H1 (cell line): ENCODE data around the gene CSTF2T. TPM values are rescaled to one million over a fixed set of nuclear protein-coding genes. Genes with fewer than 3 reads are reported as not detected.

ENCODE experiments used
- BRCA1 ChIP-seq: IDR thresholded peaks from 2 replicates; pipeline ENCODE4 v1.6.1; 2012; ENCODE audit warnings: low read depth, low read length, improper control_type of control experiment
- CBX5 ChIP-seq: fragments of 300-800, 300-1000 bp; sonication (generic); IDR thresholded peaks from 2 replicates; pipeline ENCODE4 v1.7.1; 2016; ENCODE audit warnings: antibody characterized with exemption, low read length, low read depth
- CREB1 ChIP-seq: IDR thresholded peaks from 2 replicates; pipeline ENCODE4 v1.6.1; 2012; ENCODE audit warnings: inconsistent platforms
- GTF2F1 ChIP-seq: IDR thresholded peaks from 2 replicates; pipeline ENCODE4 v1.6.1; 2012; ENCODE audit warnings: low read depth, low read length, improper control_type of control experiment, borderline replicate concordance
- JUN ChIP-seq: IDR thresholded peaks from 2 replicates; pipeline ENCODE4 v1.6.1; 2011; ENCODE audit warnings: low read depth, mild to moderate bottlenecking, improper control_type of control experiment, low read length
- JUND ChIP-seq: IDR thresholded peaks from 2 replicates; pipeline ENCODE4 v1.6.1; 2011; ENCODE audit warnings: mild to moderate bottlenecking, improper control_type of control experiment, low read length
- RAD21 ChIP-seq, 2 experiments: IDR thresholded peaks in 1 of 2; conservative IDR thresholded peaks in 1 of 2; 2 replicates each; pipeline ENCODE4 v1.6.1; 2011; ENCODE audit warnings: low read depth in 2 of 2, low read length in 2 of 2, improper control_type of control experiment in 1 of 2, inconsistent platforms in 1 of 2, mild to moderate bottlenecking in 1 of 2, moderate library complexity in 1 of 2
- RBBP5 ChIP-seq: IDR thresholded peaks from 2 replicates; pipeline ENCODE4 v1.7.1; 2012; ENCODE audit warnings: low read depth, mild to moderate bottlenecking, inconsistent platforms, low read length, moderate library complexity, borderline replicate concordance
- SAP30 ChIP-seq: fragments of 300-600 bp; sonication (generic); IDR thresholded peaks from 2 replicates; pipeline ENCODE4 v1.7.1; 2012; ENCODE audit warnings: low read length, moderate library complexity, mild to moderate bottlenecking, inconsistent platforms; ENCODE audit not compliant: insufficient read depth, insufficient replicate concordance
- SIN3A ChIP-seq, 2 experiments: IDR thresholded peaks in 1 of 2; conservative IDR thresholded peaks in 1 of 2; 2 replicates each; pipeline ENCODE4 v1.6.1; 2011 to 2012; ENCODE audit warnings: low read length in 2 of 2, improper control_type of control experiment in 1 of 2, low read depth in 1 of 2, mild to moderate bottlenecking in 1 of 2
- SP1 ChIP-seq: IDR thresholded peaks from 2 replicates; pipeline ENCODE4 v1.6.1; 2011; ENCODE audit warnings: low read depth, low read length
- SRF ChIP-seq: IDR thresholded peaks from 2 replicates; pipeline ENCODE4 v1.6.1; 2011; ENCODE audit warnings: mild to moderate bottlenecking, low read depth, low read length, moderate library complexity
- TAF1 ChIP-seq: IDR thresholded peaks from 2 replicates; pipeline ENCODE4 v1.6.1; 2011; ENCODE audit warnings: mild to moderate bottlenecking, low read depth, low read length
- TAF7 ChIP-seq: optimal IDR thresholded peaks from 2 replicates; pipeline ENCODE3; 2011; ENCODE audit warnings: low read depth, mild to moderate bottlenecking, inconsistent platforms, low read length, moderate library complexity, borderline replicate concordance
- TEAD4 ChIP-seq: IDR thresholded peaks from 2 replicates; pipeline ENCODE4 v1.6.1; 2012; ENCODE audit warnings: low read depth, low read length, inconsistent platforms, mixed read lengths
- polyA plus RNA-seq, 7 experiments: library from polyadenylated mRNA; depleted of rRNA in 3 of 7; stranded (reverse) in 5 of 7; unstranded in 2 of 7; fragments of >200 nt in 5 of 7; fragments of 200-250 nt in 2 of 7; gene quantifications; 1 replicate in 5 of 7; 2 replicates in 1 of 7; 4 replicates in 1 of 7; pipeline versions ENCODE4 v1.2.1 to v1.2.3, GENCODE V29; 2011 to 2013; ENCODE audit warnings: missing spikeins in 2 of 7, mixed read lengths in 2 of 7
- total RNA-seq: library from RNA; stranded (reverse); fragmentation: NEBNext Ultra II Directional; extraction: Animal tissue kit (Norgen Biotek cat#: 25700); gene quantifications from 2 replicates; pipeline ENCODE4 v1.2.1, GENCODE V29; 2021
- TF ChIP-seq, protein P1 (sequence below), 3 experiments: IDR thresholded peaks; 1 replicate in 2 of 3; 2 replicates in 1 of 3; pipeline versions ENCODE4 v1.5.1 to v1.6.1; 2011; ENCODE audit warnings: low read length in 3 of 3, mild to moderate bottlenecking in 3 of 3, inconsistent platforms in 2 of 3, low read depth in 1 of 3, moderate library complexity in 1 of 3; ENCODE audit not compliant: insufficient read depth in 1 of 3; ENCODE audit errors: control extremely low read depth in 1 of 3
- TF ChIP-seq, protein P2 (sequence below): IDR thresholded peaks from 2 replicates; pipeline ENCODE4 v1.6.1; 2011; ENCODE audit warnings: low read depth, mild to moderate bottlenecking, low read length; ENCODE audit not compliant: insufficient read depth

Gene CSTF2T
- total and polyA plus RNA-seq, 2 of the 8 experiments (the other 6 are each of a cell fraction or from before 2014, with no cell fraction given) = 9.4 to 32.4 TPM

DNA sequence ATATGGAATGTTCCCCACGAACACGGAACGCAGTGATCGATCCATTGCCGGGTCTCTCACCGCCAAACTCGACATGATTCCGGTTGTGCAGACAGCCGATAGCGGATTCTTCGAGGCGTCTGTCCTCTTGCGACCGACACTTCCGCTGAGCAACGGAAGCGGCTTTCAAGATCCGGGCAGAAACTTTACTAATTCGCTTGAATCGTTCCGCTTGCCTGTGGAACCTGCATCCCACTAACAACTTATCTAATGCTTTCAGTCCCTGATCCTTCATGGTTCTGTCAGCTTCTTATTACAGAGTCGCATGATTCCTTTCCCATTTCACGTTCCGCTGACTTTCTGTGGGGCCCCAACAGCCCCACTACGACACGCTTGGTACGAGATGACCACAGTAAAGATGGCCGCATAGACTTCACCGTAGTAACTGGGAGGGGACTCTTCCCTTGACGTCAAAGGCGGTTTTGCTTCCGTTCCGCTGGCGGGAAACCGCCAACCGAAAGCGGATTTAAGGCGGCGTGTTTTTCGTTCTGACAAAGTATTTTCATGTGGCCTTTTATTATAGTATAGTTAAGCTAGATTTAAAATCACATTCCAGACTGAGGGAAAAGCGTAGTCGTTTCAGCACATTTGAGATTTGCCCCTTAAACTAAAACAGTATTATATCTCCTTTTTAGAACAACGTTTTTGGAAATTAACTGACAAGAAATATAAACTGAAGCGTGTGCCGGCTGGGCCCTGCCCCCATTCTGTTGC, at the start of gene CSTF2T (continued):
- TF ChIP-seq, protein P1, sequence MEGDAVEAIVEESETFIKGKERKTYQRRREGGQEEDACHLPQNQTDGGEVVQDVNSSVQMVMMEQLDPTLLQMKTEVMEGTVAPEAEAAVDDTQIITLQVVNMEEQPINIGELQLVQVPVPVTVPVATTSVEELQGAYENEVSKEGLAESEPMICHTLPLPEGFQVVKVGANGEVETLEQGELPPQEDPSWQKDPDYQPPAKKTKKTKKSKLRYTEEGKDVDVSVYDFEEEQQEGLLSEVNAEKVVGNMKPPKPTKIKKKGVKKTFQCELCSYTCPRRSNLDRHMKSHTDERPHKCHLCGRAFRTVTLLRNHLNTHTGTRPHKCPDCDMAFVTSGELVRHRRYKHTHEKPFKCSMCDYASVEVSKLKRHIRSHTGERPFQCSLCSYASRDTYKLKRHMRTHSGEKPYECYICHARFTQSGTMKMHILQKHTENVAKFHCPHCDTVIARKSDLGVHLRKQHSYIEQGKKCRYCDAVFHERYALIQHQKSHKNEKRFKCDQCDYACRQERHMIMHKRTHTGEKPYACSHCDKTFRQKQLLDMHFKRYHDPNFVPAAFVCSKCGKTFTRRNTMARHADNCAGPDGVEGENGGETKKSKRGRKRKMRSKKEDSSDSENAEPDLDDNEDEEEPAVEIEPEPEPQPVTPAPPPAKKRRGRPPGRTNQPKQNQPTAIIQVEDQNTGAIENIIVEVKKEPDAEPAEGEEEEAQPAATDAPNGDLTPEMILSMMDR (IDR thresholded peaks at IDR 0.05; ENCODE audit: control extremely low read depth in 1 of 3, insufficient read depth in 1 of 3, low read depth in 1 of 3, low read length in 3 of 3) = no peak
- TF ChIP-seq TAF7 = peak; percentile 75
- peak; percentile 66 for TF ChIP-seq SAP30
- peak; percentile 75 for TF ChIP-seq RBBP5
- peak; percentile 89 for TF ChIP-seq CREB1
- no peak for TF ChIP-seq JUND
- peak in 1 of 2 experiments; percentile 16; a peak in 1 of 4 replicates for TF ChIP-seq RAD21 (IDR thresholded peaks at IDR 0.05 in 1 of 2, conservative IDR thresholded peaks at IDR 0.05 in 1 of 2; ENCODE audit: low read depth in 2 of 2, low read length in 2 of 2)
- TF ChIP-seq TEAD4 = no peak
- no peak for TF ChIP-seq JUN
- peak; percentile 12 to 63; a peak in 2 of 4 replicates for TF ChIP-seq SIN3A (conservative IDR thresholded peaks at IDR 0.05 in 1 of 2, IDR thresholded peaks at IDR 0.05 in 1 of 2; ENCODE audit: low read depth in 1 of 2, low read length in 2 of 2)
- TF ChIP-seq BRCA1 = no peak
- peak; percentile 79 for TF ChIP-seq SP1
- TF ChIP-seq SRF = peak; percentile 57
- TF ChIP-seq GTF2F1 = no peak
- TF ChIP-seq TAF1 = peak; percentile 93
- no peak for TF ChIP-seq CBX5
- TF ChIP-seq, protein P2, sequence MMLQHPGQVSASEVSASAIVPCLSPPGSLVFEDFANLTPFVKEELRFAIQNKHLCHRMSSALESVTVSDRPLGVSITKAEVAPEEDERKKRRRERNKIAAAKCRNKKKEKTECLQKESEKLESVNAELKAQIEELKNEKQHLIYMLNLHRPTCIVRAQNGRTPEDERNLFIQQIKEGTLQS = no peak
